Heart left ventricle (tissue), 16 donors: ENCODE results near the gene JKAMP. TPM values are rescaled to one million over a fixed set of nuclear protein-coding genes. Genes with fewer than 3 reads are reported as not detected.
A peak's percentile ranks its signal among the peaks of the same experiment; 100 is the strongest.

Source experiments
- ATAC-seq, 4 donors: fragments of 200-7000 bp; cut with Tn5 transposase; one replicate each; pipeline ENCODE4 v1.9.1; 2020 to 2022; ENCODE audit warnings: moderate library complexity in 4 of 4, mild to moderate bottlenecking in 3 of 4, moderate number of reproducible peaks in 1 of 4
- DNase-seq, 5 donors: peaks; one replicate each; pipeline ENCODE4 v3.0.0-alpha.2; 2020
- H3K27ac ChIP-seq, 12 donors: fragments of 200-600 bp; sonication (generic) in 4 of 12; one replicate each; pipeline versions ENCODE4 v1.5.0 to v1.8.0; 2016 to 2022; ENCODE audit warnings: mild to moderate bottlenecking in 2 of 12
- H3K27me3 ChIP-seq, 9 donors: fragments of 200-600 bp; sonication (generic) in 2 of 9; one replicate each; pipeline versions ENCODE4 v1.5.1 to v1.8.0; 2016 to 2022; ENCODE audit warnings: mild to moderate bottlenecking in 3 of 9
- H3K36me3 ChIP-seq, 9 donors: fragments of 200-600 bp; sonication (generic) in 2 of 9; one replicate each; pipeline versions ENCODE4 v1.5.0 to v1.8.0; 2018 to 2022; ENCODE audit warnings: mild to moderate bottlenecking in 2 of 9
- H3K4me1 ChIP-seq, 12 donors: fragments of 200-600 bp; sonication (generic) in 4 of 12; one replicate each; pipeline versions ENCODE4 v1.5.0 to v1.8.0; 2016 to 2022; ENCODE audit warnings: mild to moderate bottlenecking in 3 of 12
- H3K4me3 ChIP-seq, 12 donors: fragments of 200-600 bp; sonication (generic) in 4 of 12; one replicate each; pipeline versions ENCODE4 v1.5.0 to v1.8.0; 2017 to 2022; ENCODE audit warnings: mild to moderate bottlenecking in 9 of 12, moderate library complexity in 4 of 12
- H3K9me3 ChIP-seq, 12 donors: fragments of 200-600 bp; sonication (generic) in 4 of 12; one replicate each; pipeline versions ENCODE4 v1.5.0 to v1.8.0; 2016 to 2022; ENCODE audit warnings: mild to moderate bottlenecking in 1 of 12
- POLR2A ChIP-seq, 2 donors: fragments of 450-650 bp; IDR thresholded peaks; one replicate each; pipeline ENCODE4 v1.6.1; 2017; ENCODE audit warnings: antibody characterized with exemption in 2 of 2, mild to moderate bottlenecking in 2 of 2, moderate library complexity in 2 of 2
- WGBS, 4 donors: extraction: QIAGEN DNeasy Blood & Tissue Kit in 2 of 4; methylation state at CpG; one replicate each; pipeline versions ENCODE4 v1.1.5 to v1.1.7; 2013 to 2018; 5-methylcytosine and 5-hydroxymethylcytosine counted together
- intact Hi-C, 10 donors: fragments of 100-400 bp; cut with DNase I; formaldehyde crosslinking; loops; one replicate each; pipeline versions ENCODE4 v1.11.1 to v1.14.2; 2022
- polyA plus RNA-seq, 2 donors: library from polyadenylated mRNA; stranded (reverse); fragments of 200-250 nt; gene quantifications; one replicate each; pipeline ENCODE4 v1.2.3, GENCODE V29; 2013
- total RNA-seq, 9 donors: library from RNA; depleted of rRNA in 2 of 9; stranded (reverse); fragments of >200 nt in 2 of 9; fragmentation: NEBNext Ultra II Directional in 3 of 9; extraction: Animal tissue kit (Norgen Biotek cat#: 25700) in 3 of 9; gene quantifications; one replicate each; pipeline versions ENCODE4 v1.1.0 to v1.2.4, GENCODE V29; 2016 to 2023
- TF ChIP-seq, protein P1 (sequence below), 12 donors: fragments of 200-600 bp; sonication (generic) in 4 of 12; IDR thresholded peaks; one replicate each; pipeline versions ENCODE4 v1.5.0 to v1.8.0; 2018 to 2022; ENCODE audit warnings: antibody characterized with exemption in 12 of 12, mild to moderate bottlenecking in 5 of 12
- donor health status: ischemic (EF 13 %, LVEDD 7.1; RV severe dilation, severe dysfunction).
- donor health status: healthy with polysubstance abuse.
- donor health status: DM: no; HTN: yes; CAD: no.
- donor health status: DM: no; HTN: no; CAD: no.
- donor health status: ischemic (EF 25% LVEDD 6.9; RV normal size, moderate dysfunction).
- donor health status: ischemic (EF 25% LVEDD 5.7; RV mildly dilated, moderate dysfunction).
- donor health status: healthy.
- donor health status: DM: yes; HTN: yes; CAD: no.
- donor health status: ischemic (EF 35%, LVEDD 5.7; RV mildly dilated, moderate dysfunction).
- donor health status: nonischemic (EF 11% LVEDD 7.7; RV severe dilation, severe dysfunction).
- donor health status: DM: yes; HTN: yes; CAD: no.
- donor health status: PGD.
- donor health status: ischemic (EF 29% LVEDD 5.4; RV normal size, mild dysfunction).
- donor health status: nonischemic (EF 23%, LVEDD 6.1; RV moderate dilation, normal function).

The JKAMP gene
- total and polyA plus RNA-seq, 11 donors, result 11.4 to 52.9 (median 31.2) TPM

DNA sequence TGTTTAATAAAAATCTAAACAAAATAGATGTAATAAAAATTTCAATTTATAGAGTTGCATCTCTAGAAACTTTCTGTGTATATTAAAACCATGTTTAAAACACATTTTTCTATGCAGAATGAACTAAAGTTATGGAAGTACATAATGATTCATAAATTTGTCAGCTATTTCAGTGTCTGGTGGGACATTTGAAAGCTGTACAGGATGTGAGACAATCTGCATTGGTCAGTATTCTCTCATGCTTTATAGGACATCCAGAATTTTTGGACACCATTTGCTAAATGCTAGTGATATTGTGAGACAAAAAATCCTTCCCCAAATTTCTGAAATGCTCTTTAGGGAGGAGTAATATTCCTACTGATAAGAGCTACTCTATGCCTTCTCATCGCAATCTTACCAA, 32.5 kb upstream of the JKAMP start:
- TF ChIP-seq, protein P1, sequence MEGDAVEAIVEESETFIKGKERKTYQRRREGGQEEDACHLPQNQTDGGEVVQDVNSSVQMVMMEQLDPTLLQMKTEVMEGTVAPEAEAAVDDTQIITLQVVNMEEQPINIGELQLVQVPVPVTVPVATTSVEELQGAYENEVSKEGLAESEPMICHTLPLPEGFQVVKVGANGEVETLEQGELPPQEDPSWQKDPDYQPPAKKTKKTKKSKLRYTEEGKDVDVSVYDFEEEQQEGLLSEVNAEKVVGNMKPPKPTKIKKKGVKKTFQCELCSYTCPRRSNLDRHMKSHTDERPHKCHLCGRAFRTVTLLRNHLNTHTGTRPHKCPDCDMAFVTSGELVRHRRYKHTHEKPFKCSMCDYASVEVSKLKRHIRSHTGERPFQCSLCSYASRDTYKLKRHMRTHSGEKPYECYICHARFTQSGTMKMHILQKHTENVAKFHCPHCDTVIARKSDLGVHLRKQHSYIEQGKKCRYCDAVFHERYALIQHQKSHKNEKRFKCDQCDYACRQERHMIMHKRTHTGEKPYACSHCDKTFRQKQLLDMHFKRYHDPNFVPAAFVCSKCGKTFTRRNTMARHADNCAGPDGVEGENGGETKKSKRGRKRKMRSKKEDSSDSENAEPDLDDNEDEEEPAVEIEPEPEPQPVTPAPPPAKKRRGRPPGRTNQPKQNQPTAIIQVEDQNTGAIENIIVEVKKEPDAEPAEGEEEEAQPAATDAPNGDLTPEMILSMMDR (IDR thresholded peaks at IDR 0.05), result no peak
- TF ChIP-seq POLR2A (IDR thresholded peaks at IDR 0.05), result no peak
- DNase-seq (no peak), ATAC-seq (no peak)
- intact Hi-C loops, result no loop called here
- H3K27me3 ChIP-seq, result no peaks in the 10 kb centered on the region
- no peak overlapping the region for H3K4me3 ChIP-seq
- H3K36me3 ChIP-seq, result peaks cover 0 to 19% (median 6%) of the 10 kb centered on the region in 9 donors
- peaks cover 0 to 5% (median 0%) of the 10 kb centered on the region in 12 donors for H3K4me1 ChIP-seq
- 90 to 97% (median 93%) methylated on average over 1 of the region's 1 CpG for WGBS, 4 donors
- no peaks in the 10 kb centered on the region for H3K9me3 ChIP-seq
- H3K27ac ChIP-seq, result no peak overlapping the region

GRCh38 chr14:59454139-59454538, 30.2 kb upstream of the JKAMP start:
- 43 to 67% (median 53%) methylated on average over 2 of the region's 2 CpGs for WGBS, 4 donors
- H3K4me3 ChIP-seq, result no peak overlapping the region
- intact Hi-C loops, result no loop called here
- ATAC-seq, result peak; percentile 67 to 96 (median 90)
- H3K27me3 ChIP-seq, result no peaks in the 10 kb centered on the region
- TF ChIP-seq, protein P1 (IDR thresholded peaks at IDR 0.05), result no peak
- H3K4me1 ChIP-seq, result peaks cover 0 to 5% (median 0%) of the 10 kb centered on the region in 12 donors
- DNase-seq, result peak in 2 of 5 donors; percentile 15 to 34
- no peaks in the 10 kb centered on the region for H3K9me3 ChIP-seq
- H3K36me3 ChIP-seq, result peaks cover 0 to 28% (median 13%) of the 10 kb centered on the region in 9 donors
- peak overlapping the region in 4 of 12 donors; percentile 38 to 49 (median 42) for H3K27ac ChIP-seq

DNA sequence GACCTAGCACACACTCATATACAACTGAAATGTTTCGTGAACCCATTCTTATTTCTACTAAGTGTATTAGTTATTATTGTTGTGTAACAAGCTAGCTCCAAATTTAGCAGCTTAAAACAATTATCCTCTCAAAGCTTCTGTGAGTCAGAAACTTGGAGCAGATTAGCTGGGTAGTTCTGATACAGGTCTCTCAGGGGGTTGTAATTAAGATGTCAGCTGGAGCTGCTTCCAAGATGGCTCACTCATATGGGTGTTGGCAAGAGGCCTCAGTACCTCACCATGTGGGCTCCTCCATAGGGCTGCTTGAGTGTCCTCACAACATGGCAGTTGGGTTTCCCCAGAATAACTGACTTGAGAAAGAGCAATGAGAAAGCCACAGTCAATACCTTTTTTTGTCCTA, 28.9 kb upstream of the JKAMP start:
- 90 to 97% (median 94%) methylated on average over 1 of the region's 1 CpG for WGBS, 4 donors
- Histone ChIP-seq H3K4me1 (peaks cover 0 to 5% (median 0%) of the 10 kb centered on the region in 12 donors), H3K4me3 (no peak overlapping the region), H3K36me3 (peaks cover 0 to 35% (median 16%) of the 10 kb centered on the region in 9 donors), H3K27ac (no peak overlapping the region), H3K27me3 (no peaks in the 10 kb centered on the region), H3K9me3 (no peaks in the 10 kb centered on the region)
- ATAC-seq, result peak in 1 of 4 donors; percentile 79
- DNase-seq, result no peak
- TF ChIP-seq, protein P1 (IDR thresholded peaks at IDR 0.05), result no peak
- TF ChIP-seq POLR2A (IDR thresholded peaks at IDR 0.05), result no peak
- intact Hi-C loops, result no loop called here

GRCh38 chr14:59458486-59458885, 25.8 kb upstream of the JKAMP start:
- Histone ChIP-seq H3K4me3 (no peak overlapping the region), H3K27ac (no peak overlapping the region), H3K36me3 (peaks cover 0 to 43% (median 19%) of the 10 kb centered on the region in 9 donors), H3K9me3 (no peaks in the 10 kb centered on the region), H3K27me3 (no peaks in the 10 kb centered on the region), H3K4me1 (peaks cover 0 to 5% (median 0%) of the 10 kb centered on the region in 12 donors)
- no peak for ATAC-seq
- no peak for TF ChIP-seq POLR2A (IDR thresholded peaks at IDR 0.05)
- TF ChIP-seq, protein P1 (IDR thresholded peaks at IDR 0.05), result no peak
- no peak for DNase-seq
- WGBS, 4 donors, result 88 to 100% (median 98%) methylated on average over 2 of the region's 2 CpGs
- intact Hi-C loops, result no loop called here
